GM15510 (cell line): ENCODE measurements around the gene POLR2E.

ENCODE experiments used
- POLR2A ChIP-seq: IDR thresholded peaks from 3 replicates; pipeline ENCODE4 v1.6.1; 2011; ENCODE audit warnings: borderline replicate concordance; ENCODE audit not compliant: insufficient read length; ENCODE audit errors: extremely low read depth

POLR2E gene

DNA sequence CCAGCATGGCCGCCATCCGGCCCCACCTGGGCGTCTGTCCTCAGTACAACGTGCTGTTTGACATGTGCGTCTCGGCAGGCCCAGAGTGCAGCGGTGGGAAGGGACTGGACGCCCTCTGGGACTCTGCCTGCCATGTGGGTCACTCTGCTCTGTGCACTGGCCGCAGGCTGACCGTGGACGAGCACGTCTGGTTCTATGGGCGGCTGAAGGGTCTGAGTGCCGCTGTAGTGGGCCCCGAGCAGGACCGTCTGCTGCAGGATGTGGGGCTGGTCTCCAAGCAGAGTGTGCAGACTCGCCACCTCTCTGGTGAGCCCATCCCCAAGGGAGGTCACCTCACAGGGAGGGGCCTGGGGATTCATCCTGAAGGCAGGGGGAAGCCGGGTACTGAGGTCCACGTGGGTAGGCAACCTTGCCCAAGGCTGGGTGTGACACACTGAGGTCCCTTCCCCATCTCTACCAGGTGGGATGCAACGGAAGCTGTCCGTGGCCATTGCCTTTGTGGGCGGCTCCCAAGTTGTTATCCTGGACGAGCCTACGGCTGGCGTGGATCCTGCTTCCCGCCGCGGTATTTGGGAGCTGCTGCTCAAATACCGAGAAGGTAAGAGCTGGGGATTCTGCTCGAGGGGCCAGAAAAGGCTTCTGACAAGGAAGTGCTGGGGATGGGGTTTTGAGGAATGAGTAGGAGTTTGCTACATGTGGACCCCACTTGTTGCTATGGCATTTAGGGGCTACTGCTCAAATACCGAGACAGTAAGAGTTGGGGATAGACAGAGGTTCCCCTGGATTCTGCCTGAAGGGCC is 44.0 kb downstream of the POLR2E start:
- no peak for TF ChIP-seq POLR2A

DNA sequence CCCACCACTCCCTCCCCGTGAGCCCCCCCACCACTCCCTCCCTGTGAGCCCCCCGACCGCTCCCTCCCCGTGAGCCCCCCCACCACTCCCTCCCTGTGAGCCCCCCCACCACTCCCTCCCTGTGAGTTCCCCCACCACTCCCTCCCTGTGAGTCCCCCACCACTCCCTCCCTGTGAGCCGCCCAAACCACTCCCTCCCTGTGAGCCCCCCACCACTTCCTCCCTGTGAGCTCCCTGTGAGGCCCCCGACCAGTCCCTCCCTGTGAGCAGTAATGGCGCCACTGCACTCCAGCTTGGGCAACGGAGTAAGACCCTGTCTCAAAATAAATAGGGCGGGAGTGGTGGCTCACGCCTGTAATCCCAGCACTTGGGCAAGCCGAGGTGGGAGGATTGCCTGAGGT is 45.4 kb downstream of the POLR2E start:
- no peak for TF ChIP-seq POLR2A

DNA sequence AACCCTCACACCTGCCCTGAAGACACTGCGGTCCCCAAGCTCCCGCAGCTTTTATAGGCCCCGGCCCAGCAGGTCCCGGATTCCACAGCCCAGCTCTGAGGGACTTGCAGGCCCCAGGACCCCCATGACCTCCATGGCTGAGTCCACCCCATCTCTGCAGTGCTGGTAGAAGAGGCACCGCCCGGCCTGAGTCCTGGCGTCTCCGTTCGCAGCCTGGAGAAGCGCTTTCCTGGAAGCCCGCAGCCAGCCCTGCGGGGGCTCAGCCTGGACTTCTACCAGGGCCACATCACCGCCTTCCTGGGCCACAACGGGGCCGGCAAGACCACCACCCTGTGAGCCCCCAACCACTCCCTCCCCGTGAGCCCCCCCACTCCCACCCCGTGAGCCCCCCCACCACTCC is 46.1 kb downstream of the POLR2E start:
- no peak for TF ChIP-seq POLR2A

DNA sequence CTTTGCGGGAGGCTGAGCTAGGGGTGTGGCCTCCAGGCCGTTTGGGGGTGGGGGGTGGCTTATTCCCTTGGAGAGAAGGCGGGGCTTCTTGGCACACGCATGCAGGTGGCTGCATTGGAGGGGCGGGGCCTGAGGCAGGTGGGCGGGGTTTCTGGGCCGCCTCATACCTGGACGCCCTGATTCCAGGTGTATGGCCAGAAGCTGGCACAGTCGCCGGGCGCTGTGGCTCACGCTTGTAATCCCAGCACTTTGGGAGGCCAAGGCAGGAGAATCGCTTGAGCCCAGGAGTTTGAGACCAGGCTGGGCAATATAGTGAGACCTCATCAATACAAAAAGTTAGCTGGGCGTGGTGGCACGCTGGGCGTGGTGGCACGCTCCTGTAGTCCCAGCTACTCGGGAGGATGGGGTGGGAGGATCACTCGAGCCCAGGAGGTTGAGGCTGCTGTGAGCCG is 47.5 kb downstream of the POLR2E start:
- no peak for TF ChIP-seq POLR2A

DNA sequence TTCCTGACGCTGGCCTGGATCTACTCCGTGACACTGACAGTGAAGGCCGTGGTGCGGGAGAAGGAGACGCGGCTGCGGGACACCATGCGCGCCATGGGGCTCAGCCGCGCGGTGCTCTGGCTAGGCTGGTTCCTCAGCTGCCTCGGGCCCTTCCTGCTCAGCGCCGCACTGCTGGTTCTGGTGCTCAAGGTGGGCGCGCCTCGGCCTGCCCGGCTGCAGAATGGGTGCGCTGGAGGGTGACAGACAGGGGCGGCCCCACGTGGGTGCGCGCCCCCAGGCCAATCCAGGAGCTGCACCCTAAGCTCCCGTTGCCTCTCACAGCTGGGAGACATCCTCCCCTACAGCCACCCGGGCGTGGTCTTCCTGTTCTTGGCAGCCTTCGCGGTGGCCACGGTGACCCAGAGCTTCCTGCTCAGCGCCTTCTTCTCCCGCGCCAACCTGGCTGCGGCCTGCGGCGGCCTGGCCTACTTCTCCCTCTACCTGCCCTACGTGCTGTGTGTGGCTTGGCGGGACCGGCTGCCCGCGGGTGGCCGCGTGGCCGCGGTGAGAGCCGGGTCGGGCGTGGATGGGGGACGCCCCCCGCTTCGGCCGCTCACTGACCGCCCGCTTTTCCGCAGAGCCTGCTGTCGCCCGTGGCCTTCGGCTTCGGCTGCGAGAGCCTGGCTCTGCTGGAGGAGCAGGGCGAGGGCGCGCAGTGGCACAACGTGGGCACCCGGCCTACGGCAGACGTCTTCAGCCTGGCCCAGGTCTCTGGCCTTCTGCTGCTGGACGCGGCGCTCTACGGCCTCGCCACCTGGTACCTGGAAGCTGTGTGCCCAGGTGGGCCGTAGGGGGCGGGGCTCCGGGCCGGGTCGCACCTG is 48.1 kb downstream of the POLR2E start:
- TF ChIP-seq POLR2A: no peak

DNA sequence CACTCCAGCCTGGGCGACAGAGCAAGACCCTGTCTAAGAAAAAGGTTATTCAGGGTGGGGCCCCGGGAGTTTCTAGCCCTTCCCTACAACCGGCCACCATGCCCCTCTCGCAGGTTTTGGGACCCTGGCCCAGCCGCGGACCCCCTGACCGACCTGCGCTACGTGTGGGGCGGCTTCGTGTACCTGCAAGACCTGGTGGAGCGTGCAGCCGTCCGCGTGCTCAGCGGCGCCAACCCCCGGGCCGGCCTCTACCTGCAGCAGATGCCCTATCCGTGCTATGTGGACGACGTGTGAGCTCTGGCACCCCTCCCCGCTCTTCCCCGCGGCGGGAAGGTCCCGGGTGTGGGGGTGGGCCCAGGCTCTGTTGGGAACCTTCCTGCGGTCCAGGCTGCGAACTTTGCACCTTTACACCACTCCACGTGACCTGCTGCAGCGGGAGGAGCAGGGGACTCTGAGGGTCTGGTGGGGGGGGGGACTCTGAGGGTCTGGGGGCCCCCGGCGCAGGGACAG is 49.0 kb downstream of the POLR2E start:
- no peak for TF ChIP-seq POLR2A

DNA sequence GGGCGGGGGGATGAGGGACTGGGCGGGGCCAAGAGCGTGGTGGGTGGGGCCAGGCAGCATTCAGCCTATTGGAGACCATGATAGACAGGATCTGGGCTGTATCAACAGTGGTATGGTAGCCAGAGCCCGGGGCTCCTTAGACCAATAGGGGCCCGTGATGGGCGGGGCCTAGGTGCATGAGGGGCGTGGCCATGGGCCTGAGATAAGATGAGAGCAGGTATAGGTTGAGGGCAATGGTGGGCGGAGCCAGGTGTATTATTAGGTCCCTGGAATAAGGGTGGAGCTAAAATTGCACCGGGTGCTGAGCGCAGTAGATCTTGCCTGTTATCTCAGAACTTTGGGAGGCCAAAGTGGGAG is 50.0 kb downstream of the POLR2E start:
- no peak for TF ChIP-seq POLR2A

DNA sequence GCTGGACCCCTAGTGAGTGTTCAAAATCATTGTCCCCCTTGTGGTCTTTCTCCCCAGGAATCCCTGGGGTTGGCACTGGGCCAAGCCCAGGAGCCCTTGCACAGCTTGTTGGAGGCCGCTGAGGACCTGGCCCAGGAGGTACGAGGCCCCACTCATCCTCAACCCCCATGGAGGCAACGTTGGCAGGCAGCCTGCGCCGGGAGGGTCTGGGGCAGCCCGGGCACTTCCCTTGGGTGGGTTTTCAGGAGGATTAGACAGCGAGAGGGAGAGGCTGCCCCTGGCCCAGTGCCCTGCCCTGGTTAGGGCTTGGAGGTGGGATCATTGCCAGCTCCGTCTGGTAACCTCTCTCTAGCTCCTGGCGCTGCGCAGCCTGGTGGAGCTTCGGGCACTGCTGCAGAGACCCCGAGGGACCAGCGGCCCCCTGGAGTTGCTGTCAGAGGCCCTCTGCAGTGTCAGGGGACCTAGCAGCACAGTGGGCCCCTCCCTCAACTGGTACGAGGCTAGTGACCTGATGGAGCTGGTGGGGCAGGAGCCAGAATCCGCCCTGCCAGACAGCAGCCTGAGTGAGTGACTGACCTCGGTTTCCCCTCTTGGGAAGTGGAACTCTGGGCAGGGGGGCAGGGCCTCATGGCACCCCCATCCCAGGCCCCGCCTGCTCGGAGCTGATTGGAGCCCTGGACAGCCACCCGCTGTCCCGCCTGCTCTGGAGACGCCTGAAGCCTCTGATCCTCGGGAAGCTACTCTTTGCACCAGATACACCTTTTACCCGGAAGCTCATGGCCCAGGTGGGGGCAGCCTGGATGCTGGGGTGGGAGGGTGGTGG is 52.3 kb downstream of the POLR2E start:
- TF ChIP-seq POLR2A: no peak

DNA sequence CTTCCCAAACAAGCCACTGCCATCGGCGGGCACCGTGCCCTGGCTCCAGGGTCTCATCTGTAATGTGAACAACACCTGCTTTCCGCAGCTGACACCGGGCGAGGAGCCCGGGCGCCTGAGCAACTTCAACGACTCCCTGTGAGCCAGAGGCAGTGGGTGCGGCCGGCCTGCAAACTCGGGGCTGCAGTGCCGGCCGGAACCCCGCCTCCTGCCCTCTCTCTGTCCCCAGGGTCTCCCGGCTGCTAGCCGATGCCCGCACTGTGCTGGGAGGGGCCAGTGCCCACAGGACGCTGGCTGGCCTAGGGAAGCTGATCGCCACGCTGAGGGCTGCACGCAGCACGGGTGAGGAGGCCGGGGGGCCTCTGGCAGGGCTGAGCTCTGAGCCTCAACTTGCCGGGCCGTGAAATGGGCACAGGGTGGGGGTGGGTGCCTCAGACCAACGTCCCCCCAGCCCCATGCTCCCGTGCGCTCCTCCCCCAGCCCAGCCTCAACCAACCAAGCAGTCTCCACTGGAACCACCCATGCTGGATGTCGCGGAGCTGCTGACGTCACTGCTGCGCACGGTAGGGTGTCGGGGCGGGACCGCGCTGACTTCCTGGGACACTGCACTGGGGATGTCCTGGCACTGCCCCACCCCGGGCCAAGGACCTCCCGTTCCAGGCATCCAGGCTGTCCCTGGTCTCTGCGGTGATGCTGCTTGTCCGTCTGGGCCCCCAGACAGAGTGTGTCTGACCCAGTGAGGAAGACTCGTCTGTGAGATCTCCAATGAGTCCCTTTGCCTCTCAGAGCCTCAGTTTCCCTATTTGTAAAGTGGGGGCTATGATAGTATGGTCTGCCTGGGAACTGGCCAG is 53.1 kb downstream of the POLR2E start:
- no peak for TF ChIP-seq POLR2A

DNA sequence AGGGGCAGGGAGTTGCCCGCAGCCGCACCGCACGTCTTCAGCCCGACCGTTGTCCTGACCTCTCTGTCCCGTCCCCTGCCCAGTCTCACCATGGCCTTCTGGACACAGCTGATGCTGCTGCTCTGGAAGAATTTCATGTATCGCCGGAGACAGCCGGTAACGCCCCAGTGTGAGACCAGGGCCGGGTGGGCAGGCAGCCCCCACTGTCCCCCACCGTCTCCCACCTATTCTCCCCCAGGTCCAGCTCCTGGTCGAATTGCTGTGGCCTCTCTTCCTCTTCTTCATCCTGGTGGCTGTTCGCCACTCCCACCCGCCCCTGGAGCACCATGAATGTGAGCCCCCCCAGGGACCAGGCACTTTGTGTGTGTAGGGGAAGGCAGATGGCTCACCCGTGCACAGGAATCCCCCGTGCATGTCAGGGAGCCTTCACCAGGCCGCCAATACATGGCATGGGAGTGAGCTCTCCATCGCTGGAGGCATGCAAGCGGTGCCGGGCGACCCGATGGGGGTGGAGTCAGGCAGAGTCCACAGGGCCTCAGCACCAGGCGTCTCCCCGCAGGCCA is 53.8 kb downstream of the POLR2E start:
- no peak for TF ChIP-seq POLR2A

DNA sequence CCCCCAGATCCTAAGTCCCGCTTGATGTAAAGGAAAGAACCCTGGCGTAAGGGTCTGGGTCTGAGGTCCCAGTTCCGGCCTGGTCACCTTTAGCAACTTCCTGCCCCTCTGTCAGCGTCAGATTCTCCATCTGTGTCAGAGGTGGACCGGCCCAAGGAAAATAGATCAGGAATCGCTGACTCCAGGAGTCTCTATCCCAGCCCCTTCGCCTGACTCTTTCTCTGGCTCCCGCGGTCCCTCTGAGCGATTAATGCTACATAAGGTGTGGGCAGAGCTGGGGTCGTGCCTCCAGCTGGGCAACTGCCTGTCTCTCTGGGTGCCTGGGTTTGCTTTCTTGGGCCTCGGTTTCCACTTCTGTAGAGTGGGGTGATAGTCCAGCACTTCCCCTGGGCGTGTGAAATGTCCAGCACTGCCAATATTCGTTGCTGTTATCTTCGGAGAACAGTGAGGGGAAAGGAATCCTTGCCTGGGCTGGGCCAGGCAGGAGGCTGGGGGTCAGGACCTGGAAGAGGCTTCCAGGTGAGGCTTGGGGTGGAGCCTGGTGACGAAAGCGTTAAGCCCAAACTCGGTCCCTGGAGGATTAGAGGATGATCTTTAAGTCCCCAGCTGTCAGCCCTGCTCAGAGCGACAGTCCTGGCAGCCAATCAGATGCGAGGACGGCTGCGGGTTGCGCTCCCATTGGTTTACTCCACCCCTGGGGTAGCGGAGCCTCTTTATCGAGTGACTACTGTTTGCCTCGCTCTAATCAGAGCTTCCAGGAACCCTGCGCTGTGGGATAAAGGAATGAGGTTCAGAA is 54.5 kb downstream of the POLR2E start:
- TF ChIP-seq POLR2A: no peak

DNA sequence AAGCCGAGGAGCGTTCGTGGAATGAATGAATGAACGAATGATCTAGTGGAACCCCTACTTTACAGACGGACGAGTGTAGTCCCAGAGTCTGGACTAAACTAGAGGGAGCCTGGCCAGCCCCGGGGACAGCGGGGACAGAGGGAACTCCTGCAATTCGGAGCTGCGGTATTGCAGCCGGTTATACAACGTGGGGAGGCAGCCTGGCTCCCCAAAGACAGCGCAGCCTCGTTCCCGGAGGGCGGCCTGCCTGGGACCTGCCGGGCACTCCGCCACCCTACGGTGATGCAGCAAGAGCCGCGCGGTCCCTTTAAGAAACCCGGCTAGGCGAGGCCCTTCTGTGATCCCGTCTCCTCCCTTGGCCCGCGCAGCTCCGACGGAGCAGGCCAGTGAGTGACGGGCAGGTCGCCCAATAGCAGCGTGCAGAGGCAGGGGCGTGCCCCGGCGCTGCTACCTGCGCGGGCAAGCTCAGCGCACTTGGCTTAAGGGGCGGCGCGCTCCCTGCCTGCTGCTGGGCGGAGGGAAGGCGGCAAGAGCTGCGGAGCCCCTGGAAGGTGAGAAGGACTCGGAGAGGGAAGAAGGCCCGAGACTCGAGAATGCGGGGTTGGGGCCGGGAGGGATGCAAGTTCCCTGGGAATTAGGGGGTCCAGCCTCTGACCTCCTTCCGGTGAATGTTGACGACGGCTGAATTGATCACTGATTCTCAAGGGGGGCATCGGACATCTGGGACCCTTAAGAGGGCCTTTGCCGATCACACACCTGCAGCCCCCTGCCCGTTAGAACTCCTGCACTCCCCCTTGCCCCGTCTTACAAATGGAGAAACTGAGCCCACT is 55.3 kb downstream of the POLR2E start, which contains the start of gene ABCA7:
TSS of gene ABCA7 (plus strand) at position 462 of the 830 bp plus-strand sequence. CDS start 1,255 bp downstream, outside the sequence.
- peak; percentile 54 for TF ChIP-seq POLR2A
